Gastrocnemius medialis (tissue), 4 donors: ENCODE results near the gene SAMD4A.

Experiments used
- POLR2A ChIP-seq, 2 donors: fragments of 450-650 bp; IDR thresholded peaks; one replicate each; pipeline ENCODE4 v1.6.1; 2017; ENCODE audit warnings: antibody characterized with exemption in 2 of 2, mild to moderate bottlenecking in 2 of 2, moderate library complexity in 2 of 2
- TF ChIP-seq, protein P1 (sequence below), 5 experiments: fragments of 450-650 bp in 3 of 5; fragments of 200-600 bp in 2 of 5; sonication (generic) in 2 of 5; IDR thresholded peaks in 4 of 5; conservative IDR thresholded peaks in 1 of 5; 1 replicate in 4 of 5; 2 replicates in 1 of 5; pipeline ENCODE4 v1.5.1; 2016 to 2019; ENCODE audit warnings: antibody characterized with exemption in 5 of 5, mild to moderate bottlenecking in 3 of 5, moderate library complexity in 3 of 5

DNA sequence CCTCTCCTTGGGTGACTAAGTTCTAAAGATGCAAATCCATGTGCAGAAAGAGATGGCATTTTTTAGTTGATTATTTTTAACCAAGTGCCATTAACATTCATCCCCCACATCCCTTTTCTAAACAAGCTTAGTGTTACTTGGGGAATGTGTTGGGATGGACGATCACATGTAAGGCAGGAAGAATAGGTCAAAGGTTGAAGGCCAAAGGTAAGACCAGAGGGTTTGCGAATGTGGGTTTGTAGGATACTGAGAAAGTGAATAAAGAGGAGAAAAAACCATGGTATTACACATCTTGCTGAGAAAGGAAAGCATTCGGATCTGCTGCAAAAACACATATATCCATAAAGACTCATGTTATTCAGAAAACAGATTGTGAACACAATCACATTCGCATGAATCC lies 224.1 kb downstream of the SAMD4A start:
- TF ChIP-seq, protein P1, sequence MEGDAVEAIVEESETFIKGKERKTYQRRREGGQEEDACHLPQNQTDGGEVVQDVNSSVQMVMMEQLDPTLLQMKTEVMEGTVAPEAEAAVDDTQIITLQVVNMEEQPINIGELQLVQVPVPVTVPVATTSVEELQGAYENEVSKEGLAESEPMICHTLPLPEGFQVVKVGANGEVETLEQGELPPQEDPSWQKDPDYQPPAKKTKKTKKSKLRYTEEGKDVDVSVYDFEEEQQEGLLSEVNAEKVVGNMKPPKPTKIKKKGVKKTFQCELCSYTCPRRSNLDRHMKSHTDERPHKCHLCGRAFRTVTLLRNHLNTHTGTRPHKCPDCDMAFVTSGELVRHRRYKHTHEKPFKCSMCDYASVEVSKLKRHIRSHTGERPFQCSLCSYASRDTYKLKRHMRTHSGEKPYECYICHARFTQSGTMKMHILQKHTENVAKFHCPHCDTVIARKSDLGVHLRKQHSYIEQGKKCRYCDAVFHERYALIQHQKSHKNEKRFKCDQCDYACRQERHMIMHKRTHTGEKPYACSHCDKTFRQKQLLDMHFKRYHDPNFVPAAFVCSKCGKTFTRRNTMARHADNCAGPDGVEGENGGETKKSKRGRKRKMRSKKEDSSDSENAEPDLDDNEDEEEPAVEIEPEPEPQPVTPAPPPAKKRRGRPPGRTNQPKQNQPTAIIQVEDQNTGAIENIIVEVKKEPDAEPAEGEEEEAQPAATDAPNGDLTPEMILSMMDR (IDR thresholded peaks at IDR 0.05 in 4 of 5, conservative IDR thresholded peaks at IDR 0.05 in 1 of 5) = no peak
- no peak for TF ChIP-seq POLR2A (IDR thresholded peaks at IDR 0.05)
